A673 (cell line): ENCODE data around the gene HMGN3. TPM values are rescaled to one million over a fixed set of nuclear protein-coding genes. Genes with fewer than 3 reads are reported as not detected.

Source experiments
- BruUV-seq: library from RNA; stranded (reverse); fragments of 400-500 nt; replicated peaks from 2 replicates; lab custom pipeline; 2021; lab: Mats Ljungman, UMichigan
- CTCF ChIA-PET: fragments of 300-600 bp; sonication (Branson Sonifier 250); formaldehyde crosslinking; loops from one replicate; lab custom pipeline; 2022; ENCODE audit warnings: antibody characterized with exemption; lab: Charles Lee
- POLR2A ChIA-PET: fragments of 300-600 bp; sonication (Branson Sonifier 250); formaldehyde crosslinking; loops from one replicate; lab custom pipeline; 2022; ENCODE audit warnings: antibody characterized with exemption; ENCODE audit not compliant: low non-redundant PET; lab: Charles Lee
- DNase-seq: peaks from one replicate; pipeline ENCODE4 v3.0.0-alpha.2; 2015; ENCODE audit warnings: low spot score
- H3K27ac ChIP-seq: fragments of 200-600 bp; sonication (generic); 2 replicates; pipeline ENCODE4 v1.5.1; 2016; ENCODE audit warnings: mixed run types, low read depth, mild to moderate bottlenecking, mixed read lengths, antibody characterized with exemption, low read length; ENCODE audit not compliant: poor library complexity, severe bottlenecking
- H3K27me3 ChIP-seq: fragments of 200-600 bp; sonication (generic); replicated peaks from 2 replicates; pipeline ENCODE4 v1.6.1; 2017; ENCODE audit warnings: mixed run types, low read depth, mild to moderate bottlenecking, mixed read lengths, antibody characterized with exemption, low read length; ENCODE audit not compliant: insufficient read depth, poor library complexity
- H3K36me3 ChIP-seq: fragments of 200-600 bp; sonication (generic); 2 replicates; pipeline ENCODE4 v1.6.1; 2016; ENCODE audit warnings: mixed run types, mild to moderate bottlenecking, mixed read lengths, antibody characterized with exemption, low read length; ENCODE audit not compliant: insufficient read depth, poor library complexity, severe bottlenecking
- H3K4me1 ChIP-seq: fragments of 200-600 bp; sonication (generic); 2 replicates; pipeline ENCODE4 v1.6.1; 2017; ENCODE audit warnings: mixed run types, mild to moderate bottlenecking, mixed read lengths, antibody characterized with exemption, low read length; ENCODE audit not compliant: insufficient read depth, poor library complexity, severe bottlenecking
- H3K4me3 ChIP-seq: fragments of 200-600 bp; sonication (generic); 2 replicates; pipeline ENCODE4 v1.5.1; 2016; ENCODE audit warnings: low read depth, mixed run types, mild to moderate bottlenecking, mixed read lengths, low read length; ENCODE audit not compliant: poor library complexity, severe bottlenecking
- H3K9me3 ChIP-seq: fragments of 200-600 bp; sonication (generic); 2 replicates; pipeline ENCODE4 v1.6.1; 2016; ENCODE audit warnings: mixed run types, low read depth, mild to moderate bottlenecking, mixed read lengths, antibody characterized with exemption, low read length; ENCODE audit not compliant: poor library complexity, severe bottlenecking
- CTCF ChIP-seq: fragments of 300-800, 200-600 bp; sonication (generic); conservative IDR thresholded peaks from 2 replicates; pipeline ENCODE4 v1.5.1; 2017; ENCODE audit warnings: low read depth, mild to moderate bottlenecking, antibody characterized with exemption, low read length, moderate library complexity, mixed read lengths
- EZH2 ChIP-seq: fragments of 200-600 bp; sonication (generic); IDR thresholded peaks from 2 replicates; pipeline ENCODE4 v1.6.1; 2017; ENCODE audit warnings: borderline replicate concordance, low read depth, mild to moderate bottlenecking, mixed read lengths, antibody characterized with exemption, low read length; ENCODE audit not compliant: poor library complexity, severe bottlenecking
- intact Hi-C: fragments of 100-400 bp; cut with micrococcal nuclease; formaldehyde crosslinking; loops from one replicate; pipeline ENCODE4 v1.10.0; 2022; ENCODE audit not compliant: unreplicated experiment
- total RNA-seq: library from RNA; stranded (reverse); gene quantifications from 2 replicates; pipeline ENCODE4 v1.2.3, GENCODE V29; 2021

The HMGN3 gene
- total RNA-seq, 1 experiment from 2014 or later = 83.8 TPM

- Histone ChIP-seq H3K9me3 (no peaks in the 10 kb centered on the region), H3K36me3 (no peaks in the 10 kb centered on the region), H3K4me3 (no peak overlapping the region), H3K27me3 (no peaks in the 10 kb centered on the region), H3K4me1 (peaks cover 4% of the 10 kb centered on the region), H3K27ac (no peak overlapping the region)
- DNase-seq = no peak
- intact Hi-C loops = no loop called here
- TF ChIP-seq CTCF (no peak), EZH2 (no peak)
- ChIA-PET CTCF (no interaction called here), POLR2A (interaction anchor here (0.6 kb wide), 1 partner anchor 73 kb away, joined by 3 read pairs; no protein-coding TSS in a partner anchor)
- no TSS peak for BruUV-seq
Measured at GRCh38 chr6:79168695-79168980, 65.8 kb downstream of the HMGN3 start.

- ChIA-PET POLR2A (interaction anchor here (0.6 kb wide), 1 partner anchor 72 kb away, joined by 3 read pairs; no protein-coding TSS in a partner anchor), CTCF (no interaction called here)
- no TSS peak for BruUV-seq
- Histone ChIP-seq H3K4me1 (peaks cover 4% of the 10 kb centered on the region), H3K27me3 (no peaks in the 10 kb centered on the region), H3K27ac (no peak overlapping the region), H3K4me3 (no peak overlapping the region), H3K9me3 (no peaks in the 10 kb centered on the region), H3K36me3 (no peaks in the 10 kb centered on the region)
- intact Hi-C loops = no loop called here
- no peak for TF ChIP-seq EZH2
- no peak for TF ChIP-seq CTCF
- peak; percentile 14 for DNase-seq
Measured at GRCh38 chr6:79167931-79168694, 66.4 kb downstream of the HMGN3 start.

GRCh38 chr6:79159846-79160245 lies 74.6 kb downstream of the HMGN3 start:
- no peak for TF ChIP-seq EZH2
- no peak for TF ChIP-seq CTCF
- POLR2A ChIA-PET = no interaction called here
- Histone ChIP-seq H3K27me3 (no peaks in the 10 kb centered on the region), H3K4me3 (no peak overlapping the region), H3K9me3 (no peaks in the 10 kb centered on the region), H3K4me1 (no peaks in the 10 kb centered on the region), H3K27ac (no peak overlapping the region), H3K36me3 (no peaks in the 10 kb centered on the region)
- intact Hi-C loops = no loop called here
- DNase-seq = no peak
- BruUV-seq = no TSS peak
- CTCF ChIA-PET = no interaction called here
